NCI-H1694 (cell line): ENCODE data around the gene RCAN1.
"Not testable (repeated sequence)": the region's sequence is repeated elsewhere in the genome, so short reads cannot be mapped to it uniquely, and the experiment has no call there.

Experiments used
- DNase-seq: peaks from one replicate; lab custom pipeline; 2025; lab: John Stamatoyannopoulos, UW

RCAN1 gene

GRCh38 chr21:34568801-34569200 is 46.1 kb downstream of the RCAN1 start:
- not testable (repeated sequence) for DNase-seq

- DNase-seq: no peak
Observed at GRCh38 chr21:34567604-34568155, 47.2 kb downstream of the RCAN1 start.

- no peak for DNase-seq
Observed at GRCh38 chr21:34565238-34565637, 49.7 kb downstream of the RCAN1 start.

- not testable (repeated sequence) for DNase-seq
Observed at GRCh38 chr21:34563370-34563769, 51.5 kb downstream of the RCAN1 start.

DNA sequence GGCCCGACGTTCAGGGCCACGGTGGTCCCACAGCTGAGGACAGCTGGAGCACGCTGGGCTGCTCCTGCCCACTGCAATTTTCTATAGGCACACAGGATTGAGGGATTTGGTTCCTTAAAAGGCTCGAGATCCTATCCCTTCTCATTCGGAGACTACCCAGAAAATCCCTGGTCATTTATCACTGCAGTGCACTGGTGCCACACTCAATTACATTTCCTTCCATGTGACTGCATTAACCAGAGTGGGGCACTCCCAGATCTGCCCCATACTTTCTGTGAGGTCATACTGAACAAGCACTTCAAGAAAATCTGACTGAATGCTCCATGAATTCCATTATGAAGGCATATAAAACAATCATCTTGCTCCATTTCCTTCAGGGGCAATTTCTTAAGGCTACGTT is 53.1 kb downstream of the RCAN1 start:
- no peak for DNase-seq

DNA sequence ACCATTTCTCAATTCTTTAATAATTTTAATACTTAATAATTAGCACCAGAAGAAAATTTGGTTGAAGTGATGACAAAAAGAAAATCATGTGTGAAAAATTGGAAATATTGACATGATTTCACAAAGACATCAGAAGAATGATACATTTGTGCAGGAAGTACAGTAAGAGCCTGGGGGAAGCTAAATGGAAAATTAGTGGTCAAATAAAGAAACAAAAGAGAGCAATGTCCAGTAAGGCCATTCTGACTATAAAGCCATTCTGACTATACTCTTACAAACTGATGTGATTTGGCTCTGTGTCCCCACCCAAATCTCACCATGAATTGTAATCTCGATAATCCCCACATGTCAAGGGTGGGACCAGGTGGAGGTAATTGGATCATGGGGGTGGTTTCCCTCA is 54.3 kb downstream of the RCAN1 start:
- DNase-seq: no peak

DNA sequence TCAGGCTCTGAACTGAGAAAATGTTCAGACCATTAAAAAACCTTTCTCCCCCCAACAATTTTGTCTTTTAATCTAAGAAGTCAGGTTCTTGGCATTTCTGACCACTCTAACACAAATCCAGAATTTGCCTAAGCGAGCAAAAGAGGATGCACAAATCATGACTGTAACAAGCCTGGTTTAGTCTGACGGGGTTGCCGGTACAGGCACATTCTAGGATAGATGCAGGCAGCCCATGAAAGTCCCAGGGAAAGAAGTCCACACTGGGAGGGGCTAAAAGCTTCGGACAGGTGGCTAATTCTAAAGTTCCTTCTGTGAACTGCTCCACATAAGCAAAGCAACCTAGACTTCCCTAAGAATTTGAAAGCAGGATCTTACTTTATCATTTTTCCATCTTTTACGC is 54.9 kb downstream of the RCAN1 start:
- DNase-seq: no peak

GRCh38 chr21:34559089-34559631 is 55.8 kb downstream of the RCAN1 start:
- no peak for DNase-seq

GRCh38 chr21:34558166-34558565 is 56.7 kb downstream of the RCAN1 start:
- DNase-seq: no peak

DNA sequence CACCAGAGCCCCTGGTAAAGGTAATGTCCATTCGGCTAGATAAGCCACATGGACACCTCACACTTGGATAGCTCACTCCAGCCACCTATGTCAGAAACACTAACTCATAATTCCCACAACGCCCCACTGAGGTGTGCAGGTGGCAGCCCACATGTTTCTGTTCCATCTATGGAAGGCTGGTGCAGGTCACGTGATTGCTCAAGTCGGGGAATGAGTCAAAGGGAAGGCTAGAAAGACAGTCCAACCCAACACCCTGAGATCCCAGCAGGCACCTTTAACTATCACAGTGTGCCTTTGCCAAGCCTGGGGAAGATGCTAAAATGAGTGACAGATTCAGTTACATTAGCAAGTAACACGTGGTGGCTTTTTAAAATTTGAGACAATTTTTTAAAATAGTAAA is 57.7 kb downstream of the RCAN1 start:
- DNase-seq: no peak

- DNase-seq: not testable (repeated sequence)
Observed at GRCh38 chr21:34554670-34555069, 60.2 kb downstream of the RCAN1 start.

DNA sequence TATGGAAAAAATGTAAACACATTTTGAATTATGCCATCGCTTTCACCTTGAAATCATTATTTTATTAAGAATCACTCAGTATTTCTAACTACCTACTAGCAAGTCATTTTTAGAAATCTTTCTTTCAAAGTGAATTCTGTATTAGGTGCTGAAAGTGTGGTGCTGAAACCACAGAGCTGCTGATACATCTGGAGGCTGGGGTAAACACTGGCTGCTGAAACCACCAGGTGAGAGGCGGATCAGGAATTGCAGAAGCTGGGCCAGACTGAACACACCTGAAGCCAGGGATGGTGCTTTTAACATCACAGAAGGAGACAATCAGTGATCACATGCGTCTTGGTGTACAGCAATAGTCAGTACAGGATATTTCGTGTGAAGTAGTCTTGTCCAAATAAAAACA is 60.7 kb downstream of the RCAN1 start:
- no peak for DNase-seq

- DNase-seq: no peak
Observed at GRCh38 chr21:34553151-34553952, 61.6 kb downstream of the RCAN1 start.

GRCh38 chr21:34552360-34553098 is 62.4 kb downstream of the RCAN1 start:
- no peak for DNase-seq

DNA sequence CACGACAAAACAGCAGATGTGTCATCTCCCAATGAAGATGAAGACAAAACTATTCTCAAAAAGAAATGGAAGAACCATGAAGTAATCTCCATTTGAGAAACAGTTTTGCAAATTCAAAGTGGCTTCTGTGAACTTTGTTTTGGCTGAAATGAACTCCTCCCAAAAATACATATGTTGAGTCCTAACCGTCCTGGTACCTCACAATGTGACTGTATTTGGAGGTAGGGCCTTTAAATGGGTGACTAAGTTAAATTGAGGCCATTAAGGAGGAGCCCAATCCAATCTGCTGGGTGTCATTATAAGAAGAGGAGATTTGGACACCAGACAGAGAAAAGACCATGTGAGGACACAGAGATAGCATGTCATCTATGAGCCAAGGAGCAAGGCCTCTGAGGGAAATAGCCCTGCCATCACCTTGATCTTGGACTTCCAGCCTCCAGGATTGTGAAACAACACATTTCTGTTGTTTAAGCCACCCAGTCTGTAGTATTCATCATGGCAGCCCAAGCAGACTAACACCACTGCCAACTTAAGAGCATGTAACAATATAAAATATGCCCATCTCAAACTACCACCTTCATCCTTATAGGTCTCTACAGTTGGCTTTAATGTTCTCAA is 64.6 kb downstream of the RCAN1 start:
- no peak for DNase-seq

GRCh38 chr21:34548781-34549376 is 66.0 kb downstream of the RCAN1 start:
- no peak for DNase-seq

DNA sequence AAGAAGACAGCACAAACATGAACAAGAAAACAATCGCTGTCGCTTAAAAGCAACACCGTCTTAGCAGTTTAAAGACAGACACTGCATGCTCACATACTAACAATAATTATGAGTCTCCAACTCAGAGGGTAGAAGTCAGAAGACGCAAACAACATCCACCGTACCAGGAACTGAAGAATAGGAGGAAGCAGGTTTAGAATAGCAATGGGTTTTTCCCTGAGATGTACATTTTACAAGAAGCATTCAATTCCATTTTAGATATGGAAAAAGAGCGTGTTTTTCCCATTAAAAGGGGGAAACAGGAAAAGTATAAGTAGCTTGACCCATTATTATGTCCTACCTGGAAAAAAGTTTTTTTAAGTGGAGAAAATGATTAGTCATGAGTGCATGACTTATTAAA is 68.4 kb downstream of the RCAN1 start:
- no peak for DNase-seq

GRCh38 chr21:34545079-34545884 is 69.6 kb downstream of the RCAN1 start:
- DNase-seq: no peak

DNA sequence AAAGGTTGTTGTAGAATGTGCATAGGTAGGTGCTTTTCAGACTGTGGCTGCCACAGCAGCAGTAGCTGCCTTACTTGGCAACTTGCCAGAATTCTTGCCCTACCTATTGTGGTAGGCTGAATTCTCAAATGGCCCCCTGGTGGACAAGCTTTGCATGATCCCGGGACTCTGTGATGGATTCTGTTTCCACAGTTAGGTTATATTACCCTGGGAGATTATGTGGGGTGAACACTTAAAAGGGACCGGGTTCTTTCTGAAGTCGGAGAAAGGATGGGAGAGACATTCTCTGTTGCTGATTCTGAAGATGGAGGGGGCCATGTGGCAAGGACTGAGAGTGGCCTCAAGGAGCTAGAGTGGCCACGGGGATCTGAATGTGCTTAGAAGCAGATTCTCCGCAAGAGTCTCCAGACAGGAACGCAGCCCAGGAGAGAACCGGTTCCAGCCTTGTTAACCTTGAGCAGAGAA is 70.8 kb downstream of the RCAN1 start:
- peak; percentile 61 for DNase-seq

- no peak for DNase-seq
Observed at GRCh38 chr21:34543017-34543416, 71.9 kb downstream of the RCAN1 start.

DNA sequence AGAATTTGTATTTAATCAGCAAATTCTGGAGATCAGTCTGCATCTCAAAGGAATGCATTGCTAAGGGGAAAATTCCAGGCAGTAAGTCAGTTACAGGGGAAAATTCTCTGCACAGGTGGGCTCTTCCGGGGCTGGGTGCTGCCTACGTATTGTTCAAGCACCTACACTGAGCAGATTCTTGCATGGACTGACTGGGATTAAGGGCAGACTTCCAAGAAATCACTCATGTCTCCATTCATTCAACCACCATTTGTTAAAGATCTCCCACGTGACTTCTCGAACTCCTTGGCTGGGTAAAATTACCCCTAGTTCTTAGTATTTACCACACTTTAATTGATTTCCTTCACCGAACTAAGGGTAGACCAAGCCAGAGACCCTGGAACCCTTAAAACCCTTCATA is 74.7 kb downstream of the RCAN1 start:
- DNase-seq: no peak
